ENCODE measurements around the gene CD96. TPM values are rescaled to one million over a fixed set of nuclear protein-coding genes. Genes with fewer than 3 reads are reported as not detected.

Gene CD96
- polyA plus RNA-seq, 1 experiment, result 0.12 TPM

- POLR2A ChIA-PET, result no interaction called here
- Histone ChIP-seq H3K4me3 (ENCODE audit: low read depth, low read length) (no peak overlapping the region), H3K27ac (ENCODE audit: low read depth, low read length) (no peak overlapping the region), H3K27me3 (ENCODE audit: control insufficient read depth, insufficient read depth, low read length) (no peaks in the 10 kb centered on the region), H3K9me3 (ENCODE audit: control insufficient read depth, insufficient read depth, low read length) (peaks cover 9% of the 10 kb centered on the region)
- TF ChIP-seq CTCF (IDR thresholded peaks at IDR 0.05; ENCODE audit: low read depth, low read length), result no peak
- no peak for DNase-seq (ENCODE audit: low read depth, low spot score)
- CTCF ChIA-PET, result interaction anchor here (0.6 to 3.4 kb wide), 3 partner anchors 11 to 121 kb away, joined by 3 to 14 read pairs (median 11); no protein-coding TSS in a partner anchor
Measured at GRCh38 chr3:111589303-111590142, 47.5 kb downstream of the CD96 start.

- Histone ChIP-seq H3K27ac (ENCODE audit: low read depth, low read length) (no peak overlapping the region), H3K27me3 (ENCODE audit: control insufficient read depth, insufficient read depth, low read length) (no peaks in the 10 kb centered on the region), H3K9me3 (ENCODE audit: control insufficient read depth, insufficient read depth, low read length) (peaks cover 9% of the 10 kb centered on the region), H3K4me3 (ENCODE audit: low read depth, low read length) (no peak overlapping the region)
- DNase-seq (ENCODE audit: low read depth, low spot score), result no peak
- TF ChIP-seq CTCF (IDR thresholded peaks at IDR 0.05; ENCODE audit: low read depth, low read length), result no peak
- ChIA-PET POLR2A (no interaction called here), CTCF (interaction anchor here (2.2 to 3.4 kb wide), 2 partner anchors 12 to 101 kb away, joined by 11 to 14 read pairs; no protein-coding TSS in a partner anchor)
Measured at GRCh38 chr3:111590143-111590491, 48.1 kb downstream of the CD96 start.

GRCh38 chr3:111591555-111591954 lies 49.6 kb downstream of the CD96 start:
- ChIA-PET POLR2A (no interaction called here), CTCF (interaction anchor here (0.6 to 3.9 kb wide), 4 partner anchors 13 to 275 kb away, joined by 4 to 20 read pairs (median 8); no protein-coding TSS in a partner anchor)
- Histone ChIP-seq H3K9me3 (ENCODE audit: control insufficient read depth, insufficient read depth, low read length) (peaks cover 9% of the 10 kb centered on the region), H3K27ac (ENCODE audit: low read depth, low read length) (peak overlapping the region; percentile 54), H3K27me3 (ENCODE audit: control insufficient read depth, insufficient read depth, low read length) (no peaks in the 10 kb centered on the region), H3K4me3 (ENCODE audit: low read depth, low read length) (no peak overlapping the region)
- DNase-seq (ENCODE audit: low read depth, low spot score), result no peak
- TF ChIP-seq CTCF (IDR thresholded peaks at IDR 0.05; ENCODE audit: low read depth, low read length), result no peak

GRCh38 chr3:111592143-111592542 lies 50.1 kb downstream of the CD96 start:
- Histone ChIP-seq H3K27ac (ENCODE audit: low read depth, low read length) (peak overlapping the region; percentile 54), H3K9me3 (ENCODE audit: control insufficient read depth, insufficient read depth, low read length) (peaks cover 9% of the 10 kb centered on the region), H3K27me3 (ENCODE audit: control insufficient read depth, insufficient read depth, low read length) (no peaks in the 10 kb centered on the region), H3K4me3 (ENCODE audit: low read depth, low read length) (no peak overlapping the region)
- TF ChIP-seq CTCF (IDR thresholded peaks at IDR 0.05; ENCODE audit: low read depth, low read length), result no peak
- DNase-seq (ENCODE audit: low read depth, low spot score), result no peak
- POLR2A ChIA-PET, result no interaction called here
- CTCF ChIA-PET, result interaction anchor here (1.2 to 3.9 kb wide), 3 partner anchors 14 to 99 kb away, joined by 4 to 20 read pairs (median 11); no protein-coding TSS in a partner anchor

- no peak for DNase-seq (ENCODE audit: low read depth, low spot score)
- Histone ChIP-seq H3K9me3 (ENCODE audit: control insufficient read depth, insufficient read depth, low read length) (peaks cover 4% of the 10 kb centered on the region; the same call in 1 of the 2 replicates), H3K27ac (ENCODE audit: low read depth, low read length) (no peak overlapping the region), H3K27me3 (ENCODE audit: control insufficient read depth, insufficient read depth, low read length) (no peaks in the 10 kb centered on the region), H3K4me3 (ENCODE audit: low read depth, low read length) (no peak overlapping the region)
- no peak for TF ChIP-seq CTCF (IDR thresholded peaks at IDR 0.05; ENCODE audit: low read depth, low read length)
- POLR2A ChIA-PET, result no interaction called here
- CTCF ChIA-PET, result interaction anchor here (2.9 to 3.9 kb wide), 2 partner anchors 15 to 98 kb away, joined by 15 to 20 read pairs; no protein-coding TSS in a partner anchor
Measured at GRCh38 chr3:111592936-111593335, 50.9 kb downstream of the CD96 start.
